GM23248 (cell line): Measurements from ENCODE around the gene SERINC2.

Source experiments
- EZH2 ChIP-seq: fragments of 200-600 bp; sonication (generic); IDR thresholded peaks from 2 replicates; pipeline ENCODE4 v1.6.1; 2018; ENCODE audit warnings: antibody characterized with exemption, mild to moderate bottlenecking; ENCODE audit not compliant: insufficient read depth, poor library complexity, severe bottlenecking
- EZH2phosphoT487 ChIP-seq: fragments of 200-600 bp; sonication (generic); IDR thresholded peaks from 2 replicates; pipeline ENCODE4 v1.6.1; 2018; ENCODE audit warnings: antibody characterized with exemption, moderate library complexity, mild to moderate bottlenecking, low read depth; ENCODE audit not compliant: insufficient read depth

GRCh38 chr1:31470794-31471315 is 57.8 kb downstream of the SERINC2 start:
- TF ChIP-seq EZH2phosphoT487 (no peak), EZH2 (no peak)
